Neural cell (in vitro differentiated cells): Measurements from ENCODE around the gene ZNF274. TPM values are rescaled to one million over a fixed set of nuclear protein-coding genes. Genes with fewer than 3 reads are reported as not detected.

Experiments used
- H2AFZ ChIP-seq: fragments of 200-600, 300-800 bp; sonication (generic), shearing (Covaris generic); 2 replicates; pipeline ENCODE4 v1.6.0; 2014; ENCODE audit warnings: low read depth, mild to moderate bottlenecking, antibody characterized with exemption, low read length, moderate library complexity
- H3F3A ChIP-seq: fragments of 200-600 bp; shearing (Covaris generic); 2 replicates; pipeline ENCODE4 v1.6.1; 2016; ENCODE audit warnings: mild to moderate bottlenecking, moderate library complexity, mixed read lengths, antibody characterized with exemption, low read length; ENCODE audit not compliant: insufficient read depth, poor library complexity, severe bottlenecking
- H3K27ac ChIP-seq: fragments of 200-600, 300-800 bp; sonication (generic), shearing (Covaris generic); 2 replicates; pipeline ENCODE4 v1.5.1; 2014; ENCODE audit warnings: mild to moderate bottlenecking, low read length, moderate library complexity
- H3K27me3 ChIP-seq: fragments of 300-800, 200-600 bp; sonication (generic), shearing (Covaris generic); 2 replicates; pipeline ENCODE4 v1.6.0; 2014; ENCODE audit warnings: mild to moderate bottlenecking, low read depth, low read length, moderate library complexity; ENCODE audit not compliant: insufficient read depth
- H3K36me3 ChIP-seq: fragments of 300-800, 200-600 bp; sonication (generic), shearing (Covaris generic); 2 replicates; pipeline ENCODE4 v1.5.1; 2014; ENCODE audit warnings: mild to moderate bottlenecking, antibody characterized with exemption, low read length, moderate library complexity; ENCODE audit not compliant: insufficient read depth
- H3K4me2 ChIP-seq: fragments of 300-800, 200-600 bp; sonication (generic), shearing (Covaris generic); 2 replicates; pipeline ENCODE4 v1.6.0; 2014; ENCODE audit warnings: mild to moderate bottlenecking, low read length
- H3K4me3 ChIP-seq: fragments of 300-800, 200-600 bp; sonication (generic), shearing (Covaris generic); 2 replicates; pipeline ENCODE4 v1.5.1; 2014; ENCODE audit warnings: mild to moderate bottlenecking, low read length, moderate library complexity
- H3K79me2 ChIP-seq: fragments of 200-600 bp; shearing (Covaris generic); replicated peaks from 2 replicates; pipeline ENCODE4 v1.6.0; 2014; ENCODE audit warnings: mild to moderate bottlenecking, low read length, moderate library complexity; ENCODE audit not compliant: insufficient read depth
- H3K9ac ChIP-seq: fragments of 300-800, 200-600 bp; sonication (generic), shearing (Covaris generic); 2 replicates; pipeline ENCODE4 v1.6.1; 2016; ENCODE audit warnings: mild to moderate bottlenecking, low read length, mixed read lengths
- H3K9me2 ChIP-seq: fragments of 200-600 bp; shearing (Covaris generic); 2 replicates; pipeline ENCODE4 v1.6.1; 2016; ENCODE audit warnings: mild to moderate bottlenecking, low read length, mixed read lengths; ENCODE audit not compliant: insufficient read depth
- H3K9me3 ChIP-seq: fragments of 200-600, 300-800 bp; sonication (generic), shearing (Covaris generic); 2 replicates; pipeline ENCODE4 v1.6.1; 2016; ENCODE audit warnings: mild to moderate bottlenecking, mixed run types, low read length, moderate library complexity, mixed read lengths
- H4K20me1 ChIP-seq: fragments of 200-600 bp; shearing (Covaris generic); 2 replicates; pipeline ENCODE4 v1.6.1; 2016; ENCODE audit warnings: mild to moderate bottlenecking, mixed run types; ENCODE audit not compliant: insufficient read depth
- EP300 ChIP-seq: fragments of 450-650 bp; conservative IDR thresholded peaks from 2 replicates; pipeline ENCODE4 v1.6.1; 2014; ENCODE audit warnings: antibody characterized with exemption, mild to moderate bottlenecking, moderate library complexity; ENCODE audit not compliant: poor library complexity, severe bottlenecking
- EZH2 ChIP-seq: fragments of 200-600, 300-800 bp; shearing (Covaris generic), sonication (generic); IDR thresholded peaks from 2 replicates; pipeline ENCODE4 v1.6.1; 2014; ENCODE audit warnings: antibody characterized with exemption, low read length, borderline replicate concordance, mild to moderate bottlenecking; ENCODE audit not compliant: insufficient read depth, poor library complexity, severe bottlenecking
- MXI1 ChIP-seq: fragments of 450-650 bp; conservative IDR thresholded peaks from 2 replicates; pipeline ENCODE4 v1.6.1; 2014; ENCODE audit warnings: antibody characterized with exemption, mild to moderate bottlenecking; ENCODE audit not compliant: poor library complexity, severe bottlenecking
- POLR2AphosphoS5 ChIP-seq: IDR thresholded peaks from 2 replicates; pipeline ENCODE4 v1.6.1; 2012
- RAD21 ChIP-seq: fragments of 450-650 bp; conservative IDR thresholded peaks from 2 replicates; pipeline ENCODE4 v1.6.1; 2014; ENCODE audit warnings: antibody characterized with exemption, mild to moderate bottlenecking, moderate library complexity
- SMC3 ChIP-seq: fragments of 450-650 bp; conservative IDR thresholded peaks from 2 replicates; pipeline ENCODE4 v1.6.1; 2014; ENCODE audit warnings: antibody characterized with exemption, mild to moderate bottlenecking, moderate library complexity; ENCODE audit not compliant: poor library complexity
- TAF1 ChIP-seq: IDR thresholded peaks from 2 replicates; pipeline ENCODE4 v1.6.1; 2012; ENCODE audit warnings: low read depth
- polyA plus RNA-seq: library from polyadenylated mRNA; depleted of rRNA; stranded (reverse); fragments of >200 nt; gene quantifications from 2 replicates; pipeline ENCODE4 v1.2.3, GENCODE V29; 2014
- TF ChIP-seq, protein P1 (sequence below): fragments of 450-650 bp; IDR thresholded peaks from 2 replicates; pipeline ENCODE4 v1.5.1; 2014; ENCODE audit warnings: antibody characterized with exemption, mild to moderate bottlenecking, moderate library complexity; ENCODE audit not compliant: poor library complexity, severe bottlenecking
- TF ChIP-seq, protein P2 (sequence below): IDR thresholded peaks from 2 replicates; pipeline ENCODE4 v1.6.1; 2012; ENCODE audit warnings: borderline replicate concordance

The ZNF274 gene
- polyA plus RNA-seq, 1 donor from 2014 or later: 47.2 TPM

DNA sequence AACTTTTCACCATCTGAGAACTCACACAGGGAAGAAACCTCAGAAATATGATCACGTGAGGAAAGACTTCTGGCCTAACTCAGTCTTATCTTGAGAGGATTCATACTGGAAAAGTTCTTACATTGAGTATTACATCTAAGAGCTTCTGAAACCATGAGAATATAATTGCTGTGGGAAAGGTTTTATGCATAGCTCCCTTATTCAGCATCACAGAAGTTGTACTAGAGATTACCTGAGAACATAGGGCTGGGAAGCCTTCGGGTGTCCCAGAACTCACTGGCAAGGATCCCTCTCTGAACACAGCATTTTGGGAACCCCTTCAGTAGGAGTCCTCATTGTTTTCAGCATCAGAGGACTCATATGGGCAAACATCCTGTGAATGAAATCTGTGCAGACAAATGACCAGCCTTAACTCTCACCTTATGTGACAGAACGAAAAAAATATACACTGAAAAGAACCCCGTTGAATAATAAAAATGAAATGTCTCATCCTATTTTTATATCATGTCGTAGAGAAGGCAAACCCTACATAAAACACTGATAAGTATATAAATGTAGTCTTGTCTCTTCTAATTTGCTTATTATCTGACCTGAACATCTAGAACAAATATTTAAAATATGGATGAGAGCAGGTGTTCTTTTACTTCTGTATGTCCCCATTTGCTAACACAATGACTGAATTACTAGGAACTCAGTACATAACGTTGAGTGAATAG, 14.2 kb downstream of the ZNF274 start:
- Histone ChIP-seq H3K27ac (no peak overlapping the region), H3K9ac (no peak overlapping the region), H3F3A (no peaks in the 10 kb centered on the region), H3K9me2 (no peaks in the 10 kb centered on the region), H3K79me2 (peaks cover 10% of the 10 kb centered on the region), H3K4me3 (no peak overlapping the region), H3K9me3 (peaks cover 70% of the 10 kb centered on the region), H3K27me3 (no peaks in the 10 kb centered on the region), H2AFZ (no peak overlapping the region), H4K20me1 (no peaks in the 10 kb centered on the region), H3K36me3 (peaks cover 53% of the 10 kb centered on the region), H3K4me2 (no peak overlapping the region)
- no peak for TF ChIP-seq EZH2
- no peak for TF ChIP-seq EP300
- TF ChIP-seq, protein P1, sequence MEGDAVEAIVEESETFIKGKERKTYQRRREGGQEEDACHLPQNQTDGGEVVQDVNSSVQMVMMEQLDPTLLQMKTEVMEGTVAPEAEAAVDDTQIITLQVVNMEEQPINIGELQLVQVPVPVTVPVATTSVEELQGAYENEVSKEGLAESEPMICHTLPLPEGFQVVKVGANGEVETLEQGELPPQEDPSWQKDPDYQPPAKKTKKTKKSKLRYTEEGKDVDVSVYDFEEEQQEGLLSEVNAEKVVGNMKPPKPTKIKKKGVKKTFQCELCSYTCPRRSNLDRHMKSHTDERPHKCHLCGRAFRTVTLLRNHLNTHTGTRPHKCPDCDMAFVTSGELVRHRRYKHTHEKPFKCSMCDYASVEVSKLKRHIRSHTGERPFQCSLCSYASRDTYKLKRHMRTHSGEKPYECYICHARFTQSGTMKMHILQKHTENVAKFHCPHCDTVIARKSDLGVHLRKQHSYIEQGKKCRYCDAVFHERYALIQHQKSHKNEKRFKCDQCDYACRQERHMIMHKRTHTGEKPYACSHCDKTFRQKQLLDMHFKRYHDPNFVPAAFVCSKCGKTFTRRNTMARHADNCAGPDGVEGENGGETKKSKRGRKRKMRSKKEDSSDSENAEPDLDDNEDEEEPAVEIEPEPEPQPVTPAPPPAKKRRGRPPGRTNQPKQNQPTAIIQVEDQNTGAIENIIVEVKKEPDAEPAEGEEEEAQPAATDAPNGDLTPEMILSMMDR: no peak
- TF ChIP-seq RAD21: no peak
- TF ChIP-seq SMC3: no peak
- TF ChIP-seq, protein P2, sequence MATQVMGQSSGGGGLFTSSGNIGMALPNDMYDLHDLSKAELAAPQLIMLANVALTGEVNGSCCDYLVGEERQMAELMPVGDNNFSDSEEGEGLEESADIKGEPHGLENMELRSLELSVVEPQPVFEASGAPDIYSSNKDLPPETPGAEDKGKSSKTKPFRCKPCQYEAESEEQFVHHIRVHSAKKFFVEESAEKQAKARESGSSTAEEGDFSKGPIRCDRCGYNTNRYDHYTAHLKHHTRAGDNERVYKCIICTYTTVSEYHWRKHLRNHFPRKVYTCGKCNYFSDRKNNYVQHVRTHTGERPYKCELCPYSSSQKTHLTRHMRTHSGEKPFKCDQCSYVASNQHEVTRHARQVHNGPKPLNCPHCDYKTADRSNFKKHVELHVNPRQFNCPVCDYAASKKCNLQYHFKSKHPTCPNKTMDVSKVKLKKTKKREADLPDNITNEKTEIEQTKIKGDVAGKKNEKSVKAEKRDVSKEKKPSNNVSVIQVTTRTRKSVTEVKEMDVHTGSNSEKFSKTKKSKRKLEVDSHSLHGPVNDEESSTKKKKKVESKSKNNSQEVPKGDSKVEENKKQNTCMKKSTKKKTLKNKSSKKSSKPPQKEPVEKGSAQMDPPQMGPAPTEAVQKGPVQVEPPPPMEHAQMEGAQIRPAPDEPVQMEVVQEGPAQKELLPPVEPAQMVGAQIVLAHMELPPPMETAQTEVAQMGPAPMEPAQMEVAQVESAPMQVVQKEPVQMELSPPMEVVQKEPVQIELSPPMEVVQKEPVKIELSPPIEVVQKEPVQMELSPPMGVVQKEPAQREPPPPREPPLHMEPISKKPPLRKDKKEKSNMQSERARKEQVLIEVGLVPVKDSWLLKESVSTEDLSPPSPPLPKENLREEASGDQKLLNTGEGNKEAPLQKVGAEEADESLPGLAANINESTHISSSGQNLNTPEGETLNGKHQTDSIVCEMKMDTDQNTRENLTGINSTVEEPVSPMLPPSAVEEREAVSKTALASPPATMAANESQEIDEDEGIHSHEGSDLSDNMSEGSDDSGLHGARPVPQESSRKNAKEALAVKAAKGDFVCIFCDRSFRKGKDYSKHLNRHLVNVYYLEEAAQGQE: no peak
- no peak for TF ChIP-seq TAF1
- TF ChIP-seq MXI1: no peak
- no peak for TF ChIP-seq POLR2AphosphoS5

DNA sequence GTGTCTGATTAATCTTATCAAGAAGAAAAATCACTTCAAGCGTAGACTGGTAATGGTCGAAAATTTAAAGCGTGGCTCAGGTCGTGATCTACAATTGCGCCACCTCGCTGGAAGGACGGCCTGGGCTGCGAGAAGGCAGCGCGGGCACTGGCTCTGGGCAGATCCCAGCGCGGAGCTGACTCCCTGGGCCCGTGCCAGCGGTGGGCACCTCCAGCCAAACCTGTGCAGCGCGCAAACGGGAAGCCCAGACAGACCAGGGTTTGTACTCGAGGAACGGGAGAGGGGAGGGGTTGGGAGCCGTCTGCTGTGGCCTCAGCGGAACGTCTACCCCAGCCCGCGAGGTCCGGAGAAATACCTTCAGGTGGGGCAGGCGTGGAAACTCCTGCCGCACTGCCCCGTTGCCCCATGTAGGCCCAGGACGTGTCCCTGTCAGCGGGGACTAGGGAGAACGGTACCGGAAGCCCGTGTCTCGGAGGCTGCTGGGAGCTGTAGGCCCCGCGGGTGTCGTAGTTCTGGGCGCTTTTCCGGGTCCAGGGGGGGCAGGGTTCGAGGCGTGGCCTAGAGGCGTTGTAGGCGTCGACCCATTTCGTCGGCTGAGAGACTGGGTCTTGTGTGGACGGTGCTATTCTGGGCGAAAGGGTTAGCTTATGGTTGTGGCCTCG, 21.1 kb downstream of the ZNF274 start:
- TF ChIP-seq, protein P2: no peak
- TF ChIP-seq RAD21: no peak
- TF ChIP-seq EZH2: no peak
- TF ChIP-seq TAF1: no peak
- no peak for TF ChIP-seq EP300
- no peak for TF ChIP-seq SMC3
- TF ChIP-seq MXI1: no peak
- no peak for TF ChIP-seq POLR2AphosphoS5
- TF ChIP-seq, protein P1: no peak
- H3K36me3 ChIP-seq: peaks cover 58% of the 10 kb centered on the region
- H3K4me3 ChIP-seq: no peak overlapping the region

More for the DNA sequence above, 21.1 kb downstream of the ZNF274 start:
- no peak overlapping the region for H3K4me2 ChIP-seq
- H3K27ac ChIP-seq: no peak overlapping the region
- H3K79me2 ChIP-seq: no peaks in the 10 kb centered on the region
- no peak overlapping the region for H3K9ac ChIP-seq
- no peaks in the 10 kb centered on the region for H3F3A ChIP-seq
- H3K9me2 ChIP-seq: no peaks in the 10 kb centered on the region
- H4K20me1 ChIP-seq: no peaks in the 10 kb centered on the region
- no peaks in the 10 kb centered on the region for H3K27me3 ChIP-seq
- H2AFZ ChIP-seq: no peak overlapping the region
- peaks cover 80% of the 10 kb centered on the region for H3K9me3 ChIP-seq
